GM18498 (cell line): Measurements from ENCODE around the gene DLG1.

Source experiments
- ATAC-seq: cut with Tn5 transposase; IDR thresholded peaks from one replicate; pipeline ENCODE4 v1.9.1; 2021; ENCODE audit warnings: mild to moderate bottlenecking, moderate library complexity; ENCODE audit not compliant: unreplicated experiment

The DLG1 gene

GRCh38 chr3:197183582-197183981, 114.8 kb downstream of the DLG1 start:
- ATAC-seq, result no peak

- ATAC-seq, result no peak
Measured at GRCh38 chr3:197181741-197182140, 116.7 kb downstream of the DLG1 start.

GRCh38 chr3:197178998-197179397, 119.4 kb downstream of the DLG1 start:
- no peak for ATAC-seq

DNA sequence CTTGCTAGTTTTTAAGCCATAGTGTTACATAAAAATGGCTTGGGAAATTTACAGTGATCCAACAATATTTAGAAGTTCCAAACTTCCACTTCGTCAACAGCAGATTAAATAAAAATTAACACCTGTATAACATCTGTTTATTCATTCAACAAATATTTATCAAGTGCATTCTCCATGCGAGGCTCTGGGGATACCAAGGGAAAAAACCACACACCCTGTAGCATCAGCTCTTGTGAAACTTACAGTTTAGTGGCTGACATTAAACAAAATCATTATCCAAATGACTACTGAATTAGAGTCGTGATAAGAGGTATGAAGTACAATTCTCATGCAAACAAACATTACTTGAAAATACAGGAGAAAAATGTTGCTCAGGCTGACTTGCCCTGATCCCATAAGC, 122.9 kb downstream of the DLG1 start:
- no peak for ATAC-seq

- ATAC-seq, result no peak
Measured at GRCh38 chr3:197174927-197175326, 123.5 kb downstream of the DLG1 start.

DNA sequence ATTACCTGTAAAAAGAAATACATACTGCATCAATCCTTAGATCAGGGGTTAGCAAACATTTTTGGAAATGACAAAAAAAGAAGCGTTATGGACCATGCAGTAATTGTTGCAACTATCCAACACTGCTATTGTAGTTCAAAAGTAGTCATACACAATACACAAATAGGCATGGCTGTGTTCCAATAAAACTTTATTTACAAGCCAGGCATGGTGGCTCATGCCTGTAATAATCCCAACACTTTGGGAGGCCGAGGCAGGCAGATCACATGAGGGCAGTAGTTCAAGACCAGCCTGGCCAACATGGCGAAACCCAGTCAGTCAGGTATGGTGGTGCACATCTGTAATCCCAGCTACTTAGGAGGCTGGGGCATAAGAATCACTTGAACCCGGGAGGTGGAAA, 124.8 kb downstream of the DLG1 start:
- ATAC-seq, result no peak

DNA sequence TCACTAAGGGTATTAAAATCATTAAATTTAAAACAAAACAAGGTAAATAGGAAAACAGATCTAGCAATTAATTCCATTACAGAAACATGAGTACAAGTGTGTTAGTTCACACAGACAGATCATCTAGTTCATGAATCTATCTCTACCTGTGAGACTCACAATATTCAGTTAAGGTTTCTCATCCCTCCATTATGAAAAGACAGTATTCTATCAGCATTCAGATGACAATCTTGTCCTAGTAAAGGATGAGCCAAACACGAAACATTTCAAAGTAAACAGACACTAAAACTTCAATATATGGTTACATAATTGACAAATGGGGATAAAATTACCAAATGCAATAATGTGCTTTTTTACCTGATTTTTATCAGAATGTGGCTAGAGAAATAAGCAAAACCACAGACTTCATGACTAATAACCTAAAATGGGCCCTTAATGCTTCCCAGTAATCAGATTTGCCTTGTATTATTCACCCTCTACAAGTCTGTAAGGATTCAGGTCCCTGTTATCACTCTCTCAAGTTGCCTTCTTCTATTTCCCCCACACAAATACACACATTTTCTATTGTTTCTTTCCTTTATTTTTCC, 126.8 kb downstream of the DLG1 start:
- ATAC-seq, result no peak

DNA sequence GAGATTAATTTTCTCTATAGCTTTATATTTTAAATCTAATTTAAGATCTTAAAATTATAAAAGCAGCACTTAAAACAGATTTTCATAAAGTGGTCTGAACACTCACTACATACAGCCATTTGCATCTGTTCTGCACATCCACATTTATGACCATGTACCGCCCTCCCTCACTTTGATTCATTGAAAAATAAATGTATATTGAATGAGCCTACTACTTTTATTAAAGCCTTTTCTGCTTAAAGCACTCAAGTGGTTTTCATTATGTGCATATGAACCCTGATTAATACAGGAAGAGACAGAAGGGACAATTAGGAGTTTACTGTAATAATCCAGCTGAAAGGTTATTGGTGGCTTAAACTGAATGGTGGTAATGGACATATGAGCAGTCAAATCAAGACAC, 129.4 kb downstream of the DLG1 start:
- no peak for ATAC-seq

DNA sequence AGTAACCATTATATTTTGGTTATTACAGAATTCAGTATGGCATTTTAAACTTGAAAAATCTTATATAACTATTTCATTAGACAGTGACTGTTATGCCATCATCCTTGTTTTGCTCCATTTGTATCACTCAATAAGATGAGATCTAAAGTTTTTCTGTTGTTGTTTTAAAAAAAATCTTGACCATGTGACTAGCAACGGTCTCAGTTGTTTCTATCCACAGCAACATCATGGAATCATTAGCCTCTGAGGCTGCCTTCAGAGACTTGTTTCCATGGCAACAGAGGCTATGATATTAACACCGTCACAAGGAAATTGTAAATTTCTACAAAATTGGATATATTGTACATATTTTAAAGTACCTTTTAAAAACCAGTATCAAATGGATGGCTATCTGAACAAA, 129.8 kb downstream of the DLG1 start:
- ATAC-seq, result no peak

GRCh38 chr3:197168063-197168462, 130.3 kb downstream of the DLG1 start:
- no peak for ATAC-seq

DNA sequence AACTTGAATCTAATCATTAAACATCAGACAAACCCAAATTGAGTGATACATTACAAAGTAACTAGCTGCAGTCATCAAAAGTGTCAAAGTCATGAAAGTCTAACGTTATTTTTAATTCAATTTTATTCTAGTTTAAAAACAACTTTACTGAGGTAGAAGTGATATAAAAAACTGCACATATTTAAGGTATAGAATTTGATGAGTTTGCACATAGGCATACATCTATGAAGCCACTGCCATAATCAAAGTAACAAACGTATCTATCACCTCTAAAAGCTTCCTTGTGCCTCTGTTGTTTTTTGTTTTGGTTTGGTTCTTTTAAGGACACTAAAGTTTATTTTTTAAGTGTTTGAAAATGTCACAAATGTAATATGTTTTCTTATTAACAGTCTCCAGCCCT, 130.9 kb downstream of the DLG1 start:
- no peak for ATAC-seq

- ATAC-seq, result no peak
Measured at GRCh38 chr3:197165890-197166289, 132.5 kb downstream of the DLG1 start.

DNA sequence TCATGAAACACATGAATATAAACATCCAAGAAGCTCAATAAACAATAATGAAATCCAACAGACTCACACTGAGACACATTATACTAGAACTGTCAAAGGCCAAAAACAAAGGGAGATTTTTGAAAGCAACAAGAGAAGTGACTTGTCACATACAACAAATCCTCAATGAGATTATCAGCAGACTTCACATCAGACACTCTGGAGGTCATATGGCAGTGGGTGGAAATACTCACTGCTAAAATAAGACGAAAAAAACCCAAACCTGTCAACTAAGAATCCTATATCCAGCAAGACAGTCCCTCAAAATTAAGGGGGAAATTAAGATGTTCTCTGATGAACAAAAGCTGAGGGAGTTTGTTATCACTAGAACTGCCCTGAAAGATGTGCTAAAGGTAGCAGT, 143.4 kb downstream of the DLG1 start:
- ATAC-seq, result no peak

DNA sequence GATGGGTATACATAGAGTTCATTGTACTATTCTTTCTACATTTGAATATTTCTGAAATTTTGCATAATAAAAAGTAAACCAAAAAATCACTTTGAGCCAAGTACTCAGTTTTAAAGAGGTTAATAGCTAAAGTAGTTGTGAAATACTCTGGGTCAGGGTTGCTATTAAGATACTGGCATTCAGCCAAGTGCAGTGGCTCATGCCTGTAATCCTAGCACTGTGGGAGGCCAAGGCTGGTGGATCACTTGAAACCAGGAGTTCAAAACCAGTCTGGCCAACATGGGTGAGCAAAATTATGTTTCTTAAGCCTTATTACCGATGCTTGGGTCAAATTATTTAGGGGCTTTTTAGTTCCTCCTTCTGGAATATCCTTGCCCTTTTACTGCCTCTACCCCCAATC, 146.8 kb downstream of the DLG1 start:
- no peak for ATAC-seq

DNA sequence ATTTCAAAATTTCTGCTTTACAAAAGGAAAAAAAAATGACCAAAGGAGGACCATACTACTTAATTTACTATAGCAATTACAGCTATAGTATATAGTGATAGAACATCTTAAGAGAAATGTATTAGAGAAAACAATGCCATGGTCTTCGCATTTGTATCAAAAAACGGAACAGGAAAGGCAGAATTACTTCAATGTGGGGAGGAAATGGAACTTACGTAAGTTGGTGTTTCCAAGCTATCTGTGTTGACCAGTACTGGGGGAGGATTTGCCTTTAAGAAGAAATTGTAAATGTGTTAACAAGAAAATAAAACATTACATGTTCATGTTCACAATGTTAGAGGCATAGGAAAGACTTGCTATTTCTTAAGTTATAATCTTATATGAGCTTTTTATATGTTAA, 148.9 kb downstream of the DLG1 start:
- ATAC-seq, result no peak

GRCh38 chr3:197144188-197144587, 154.2 kb downstream of the DLG1 start:
- ATAC-seq, result no peak

- no peak for ATAC-seq
Measured at GRCh38 chr3:197139586-197139985, 158.8 kb downstream of the DLG1 start.

DNA sequence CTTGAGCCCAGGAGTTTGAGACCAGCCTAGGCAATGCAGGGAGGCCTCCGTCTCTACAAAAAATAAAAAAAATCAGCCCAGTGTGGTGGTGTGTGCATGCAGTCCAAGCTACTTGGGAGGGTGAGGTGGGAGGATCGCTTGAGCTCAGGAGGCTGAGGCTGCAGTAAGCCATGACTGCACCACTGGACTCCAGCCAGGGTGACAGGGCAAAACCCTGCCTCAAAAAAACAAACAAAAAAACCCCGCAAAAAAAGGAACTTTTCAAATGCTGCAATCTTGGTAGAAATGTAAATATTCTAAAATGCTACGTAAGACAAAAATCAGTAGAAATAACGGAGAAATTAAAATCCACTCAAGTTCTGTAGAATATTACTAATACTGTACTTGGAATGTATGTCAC, 160.7 kb downstream of the DLG1 start:
- no peak for ATAC-seq

DNA sequence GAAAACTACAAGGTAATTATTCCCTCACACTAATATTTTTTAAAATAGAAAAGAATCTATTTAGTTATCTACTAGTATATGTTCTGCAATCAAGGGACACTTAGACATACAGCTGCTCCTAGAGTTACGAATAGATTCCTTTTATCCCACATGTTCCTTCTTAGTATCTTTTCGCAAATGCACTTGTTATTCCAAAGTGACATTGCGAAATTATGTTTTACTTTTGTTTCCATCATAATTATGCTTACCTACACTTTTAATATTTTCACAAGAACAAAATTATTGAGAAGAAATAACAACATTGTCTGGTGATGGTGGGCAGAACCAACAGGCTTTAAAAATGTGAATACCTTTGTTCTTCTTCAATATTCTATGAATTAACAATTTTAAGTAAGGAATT, 161.7 kb downstream of the DLG1 start:
- ATAC-seq, result no peak

DNA sequence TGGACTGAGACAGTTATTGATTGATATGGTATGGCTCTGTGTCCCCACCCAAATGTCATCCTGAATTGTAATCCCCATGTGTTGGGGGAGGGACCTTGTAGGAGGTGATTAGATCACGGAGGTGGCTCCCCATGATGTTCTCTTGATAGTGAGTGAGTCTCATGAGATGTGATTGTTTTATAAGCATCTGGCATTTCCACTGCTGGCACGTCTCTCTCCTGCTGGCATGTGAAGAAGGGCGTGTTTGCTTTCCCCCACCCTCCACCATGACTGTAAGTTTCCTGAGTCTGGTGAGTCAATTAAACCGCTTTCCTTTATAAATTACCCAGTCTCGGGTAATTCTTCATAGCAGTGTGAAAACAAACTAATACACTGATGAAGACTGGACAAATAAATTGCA, 163.2 kb downstream of the DLG1 start:
- ATAC-seq, result no peak

GRCh38 chr3:197132916-197133530, 165.4 kb downstream of the DLG1 start:
- no peak for ATAC-seq

DNA sequence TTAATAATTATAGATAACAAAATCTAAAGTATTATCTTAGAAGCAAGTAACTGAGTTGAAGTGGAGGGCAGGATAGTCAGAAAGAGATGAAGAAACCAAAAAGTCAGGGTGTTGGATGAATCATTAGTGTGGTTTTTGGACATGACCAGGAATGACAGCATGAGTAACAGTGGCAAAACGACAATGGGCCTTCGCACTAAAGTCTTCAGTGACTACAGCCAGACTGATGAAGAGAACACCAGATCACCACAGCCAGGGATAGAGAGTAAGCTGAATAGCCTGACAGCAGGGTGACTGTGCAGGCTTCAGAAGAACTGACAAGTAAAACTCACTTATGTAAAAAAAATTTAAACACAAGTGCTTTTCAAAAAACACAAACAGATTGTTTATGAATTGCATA, 172.8 kb downstream of the DLG1 start:
- no peak for ATAC-seq

DNA sequence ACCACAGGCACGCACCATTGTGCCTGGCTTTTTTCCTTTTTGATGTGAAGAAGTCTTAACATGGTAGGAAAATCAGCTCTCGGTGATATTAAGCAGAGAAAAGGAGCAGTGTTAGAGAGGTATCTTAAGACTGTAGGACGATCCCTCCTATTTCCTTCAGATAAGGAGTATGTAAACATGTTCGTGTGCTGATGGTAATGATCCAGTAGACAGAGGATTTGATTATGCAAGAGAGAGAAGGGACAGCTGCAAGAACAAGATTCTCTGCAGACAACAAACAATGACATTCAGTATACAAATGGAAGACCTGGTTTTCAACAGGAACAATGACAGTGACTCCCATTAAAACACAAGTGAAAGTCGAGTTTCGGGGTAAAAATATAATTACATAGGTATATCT, 173.7 kb downstream of the DLG1 start:
- ATAC-seq, result no peak
